ENCODE data around the gene PRMT1. TPM values are rescaled to one million over a fixed set of nuclear protein-coding genes. Genes with fewer than 3 reads are reported as not detected.
A peak's percentile ranks its signal among the peaks of the same experiment; 100 is the strongest.

Gene PRMT1
- total RNA-seq, 4 donors from 2014 or later, result 78.5 to 274 (median 217) TPM

GRCh38 chr19:49660338-49660961, 16.6 kb upstream of the PRMT1 start:
- no peak overlapping the region for H3K4me3 ChIP-seq
- intact Hi-C loops (cut with DNase I; ENCODE audit: low total_unique reads), result no loop called here
- H3K36me3 ChIP-seq, result no peaks in the 10 kb centered on the region
- TF ChIP-seq POLR2A (IDR thresholded peaks at IDR 0.05), result no peak
- TF ChIP-seq CTCF (IDR thresholded peaks at IDR 0.05), result no peak
- no peak overlapping the region for H3K27ac ChIP-seq
- DNase-seq, result no peak
- H3K9me3 ChIP-seq, result no peaks in the 10 kb centered on the region
- no peaks in the 10 kb centered on the region for H3K4me1 ChIP-seq
- H3K27me3 ChIP-seq, result no peaks in the 10 kb centered on the region

DNA sequence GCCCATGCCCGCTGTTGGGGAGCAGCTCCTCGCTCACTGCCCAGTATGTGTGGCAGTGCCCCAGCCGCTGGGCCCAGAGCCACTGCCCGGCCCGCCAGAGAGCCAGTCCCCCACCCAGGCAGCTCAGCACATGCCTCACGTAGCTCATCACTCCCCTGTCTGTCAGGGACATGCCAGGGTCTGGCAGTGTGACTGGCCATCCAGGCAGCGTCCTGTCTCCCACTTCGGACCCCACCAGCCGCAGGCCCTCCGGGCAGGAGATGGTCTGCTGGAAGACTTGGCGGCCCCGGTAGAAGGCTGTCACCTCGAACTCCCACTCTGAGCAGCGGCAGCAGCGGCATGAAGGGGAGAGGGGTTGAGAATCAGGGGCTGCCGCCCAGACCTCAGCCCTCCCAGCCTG, 15.1 kb upstream of the PRMT1 start:
- no peak for TF ChIP-seq POLR2A (IDR thresholded peaks at IDR 0.05)
- no peaks in the 10 kb centered on the region for H3K27me3 ChIP-seq
- H3K27ac ChIP-seq, result no peak overlapping the region
- H3K36me3 ChIP-seq, result no peaks in the 10 kb centered on the region
- H3K9me3 ChIP-seq, result no peaks in the 10 kb centered on the region
- H3K4me3 ChIP-seq, result no peak overlapping the region
- peaks cover 0 to 6% of the 10 kb centered on the region in 2 donors for H3K4me1 ChIP-seq
- intact Hi-C loops (cut with DNase I; ENCODE audit: low total_unique reads), result no loop called here
- no peak for DNase-seq

GRCh38 chr19:49663224-49663623, 13.8 kb upstream of the PRMT1 start:
- Histone ChIP-seq H3K4me3 (no peak overlapping the region), H3K27me3 (no peaks in the 10 kb centered on the region), H3K36me3 (no peaks in the 10 kb centered on the region), H3K9me3 (no peaks in the 10 kb centered on the region), H3K4me1 (peaks cover 0 to 6% of the 10 kb centered on the region in 2 donors), H3K27ac (no peak overlapping the region)
- intact Hi-C loops (cut with DNase I; ENCODE audit: low total_unique reads), result no loop called here
- DNase-seq, result no peak
- TF ChIP-seq CTCF (IDR thresholded peaks at IDR 0.05), result no peak
- no peak for TF ChIP-seq POLR2A (IDR thresholded peaks at IDR 0.05)

DNA sequence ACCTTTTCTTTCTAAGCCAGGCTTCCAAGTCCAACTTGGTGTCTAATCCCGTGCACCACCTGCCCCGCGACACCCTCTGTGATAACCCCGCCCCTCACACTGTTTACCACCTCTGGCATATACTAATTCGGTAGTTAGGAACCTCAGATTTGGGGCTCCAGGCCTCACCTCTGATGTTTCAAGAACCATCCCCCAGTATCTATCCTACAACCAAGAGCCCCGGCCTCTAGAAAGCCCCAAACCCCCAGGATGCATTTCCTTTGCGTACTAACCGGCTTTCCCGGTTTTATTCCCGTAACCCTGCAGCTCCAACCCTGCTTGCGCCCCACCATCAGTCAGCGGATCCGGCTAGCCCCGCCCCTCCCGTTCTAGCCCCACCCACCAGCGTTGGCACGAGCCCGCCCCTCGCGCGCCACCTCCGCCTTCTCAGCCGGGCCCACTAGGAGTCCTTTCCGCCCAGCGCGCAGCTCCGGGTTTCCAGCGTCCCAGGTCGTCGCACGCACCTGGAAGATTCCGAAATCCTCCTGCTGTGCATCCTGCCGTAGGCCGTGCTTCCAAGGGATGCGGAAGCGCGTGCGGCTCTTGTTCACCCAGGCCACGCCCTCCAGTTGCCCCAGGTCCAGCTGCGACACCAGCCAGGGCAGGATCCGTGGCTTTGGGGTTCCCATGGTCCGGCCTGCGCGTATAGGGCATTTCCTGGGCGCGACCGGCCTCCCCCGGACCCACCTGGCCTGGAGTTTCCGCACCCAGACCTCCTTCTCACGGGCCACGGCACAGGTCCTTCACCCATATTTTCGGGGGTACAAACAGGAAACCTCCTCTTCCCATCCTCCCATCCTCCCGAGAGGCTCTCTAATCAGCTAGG, 12.7 kb upstream of the PRMT1 start:
- H3K36me3 ChIP-seq, result no peaks in the 10 kb centered on the region
- DNase-seq, result peak; percentile 89 to 90
- peak overlapping the region; percentile 87 for H3K27ac ChIP-seq
- H3K4me3 ChIP-seq, result peak overlapping the region; percentile 61 to 77
- intact Hi-C loops (cut with DNase I; ENCODE audit: low total_unique reads), result no loop called here
- H3K9me3 ChIP-seq, result no peaks in the 10 kb centered on the region
- TF ChIP-seq CTCF (IDR thresholded peaks at IDR 0.05), result peak; percentile 8 to 59 (median 39)
- peak; percentile 53 to 54 for TF ChIP-seq POLR2A (IDR thresholded peaks at IDR 0.05)
- H3K27me3 ChIP-seq, result no peaks in the 10 kb centered on the region
- H3K4me1 ChIP-seq, result peaks cover 0 to 6% of the 10 kb centered on the region in 2 donors

DNA sequence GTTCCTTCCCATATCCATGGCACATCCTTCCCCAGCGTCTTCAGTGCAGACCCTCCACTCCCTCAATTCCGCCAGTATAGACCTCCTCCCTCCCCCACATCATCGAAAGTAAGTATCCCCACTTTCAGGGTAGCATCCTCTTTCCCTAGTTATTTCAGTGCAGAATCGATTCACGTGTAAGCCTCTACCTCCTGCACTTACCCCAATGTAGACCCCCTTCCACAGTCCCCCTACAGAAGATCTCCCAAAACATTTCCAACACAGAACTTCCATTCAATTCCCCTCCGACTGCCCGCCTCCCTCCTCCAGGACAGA, 12.1 kb upstream of the PRMT1 start:
- H3K4me1 ChIP-seq, result peaks cover 0 to 6% of the 10 kb centered on the region in 2 donors
- H3K4me3 ChIP-seq, result peak overlapping the region; percentile 61 to 77
- intact Hi-C loops (cut with DNase I; ENCODE audit: low total_unique reads), result no loop called here
- peak overlapping the region; percentile 87 for H3K27ac ChIP-seq
- H3K27me3 ChIP-seq, result no peaks in the 10 kb centered on the region
- H3K9me3 ChIP-seq, result no peaks in the 10 kb centered on the region
- no peak for TF ChIP-seq POLR2A (IDR thresholded peaks at IDR 0.05)
- no peak for TF ChIP-seq CTCF (IDR thresholded peaks at IDR 0.05)
- DNase-seq, result no peak
- no peaks in the 10 kb centered on the region for H3K36me3 ChIP-seq

All from uterus (tissue), 4 donors.